HG03175 (cell line): ENCODE data around the gene OGFOD2.

Experiments
- ATAC-seq: cut with Tn5 transposase; IDR thresholded peaks from one replicate; pipeline ENCODE4 v1.9.1; 2021; ENCODE audit warnings: mild to moderate bottlenecking, moderate library complexity; ENCODE audit not compliant: unreplicated experiment

OGFOD2 gene

GRCh38 chr12:122988036-122988435, 13.0 kb downstream of the OGFOD2 start:
- no peak for ATAC-seq

- ATAC-seq: no peak
These were observed 13.7 kb downstream of the OGFOD2 start for GRCh38 chr12:122988612-122989212.

DNA sequence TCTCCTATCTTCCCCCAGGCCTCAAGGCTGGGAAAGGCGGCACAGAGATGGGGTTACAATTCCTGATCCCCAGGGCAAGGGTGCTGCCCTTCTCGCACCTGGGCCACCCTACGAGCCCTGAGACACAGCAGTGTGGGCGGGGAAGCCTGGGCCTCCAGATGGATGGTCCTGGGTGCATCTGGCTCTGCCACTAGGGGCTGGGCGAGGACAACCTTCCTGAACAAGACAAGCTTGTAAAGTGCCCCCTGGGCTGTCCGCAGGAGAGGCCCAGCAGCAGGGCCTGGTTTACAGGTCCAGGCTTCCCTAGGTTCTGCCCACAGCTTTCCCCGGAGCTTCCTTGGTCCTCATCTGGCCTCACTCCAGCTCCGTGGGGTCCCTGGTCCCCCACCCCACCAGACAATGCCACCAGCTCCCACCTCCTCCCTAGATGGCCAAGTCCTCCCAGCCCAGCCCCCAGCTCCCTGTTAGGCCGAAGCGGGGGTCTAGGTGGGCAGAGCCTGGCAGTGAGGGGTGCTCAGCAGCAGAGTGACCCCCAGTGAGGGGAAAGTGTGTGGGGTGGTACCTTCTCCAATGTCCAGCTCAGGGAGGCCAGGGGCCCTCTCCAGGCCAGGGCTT, 14.3 kb downstream of the OGFOD2 start:
- ATAC-seq: no peak

- ATAC-seq: no peak
These were observed 14.9 kb downstream of the OGFOD2 start for GRCh38 chr12:122989874-122990419.

DNA sequence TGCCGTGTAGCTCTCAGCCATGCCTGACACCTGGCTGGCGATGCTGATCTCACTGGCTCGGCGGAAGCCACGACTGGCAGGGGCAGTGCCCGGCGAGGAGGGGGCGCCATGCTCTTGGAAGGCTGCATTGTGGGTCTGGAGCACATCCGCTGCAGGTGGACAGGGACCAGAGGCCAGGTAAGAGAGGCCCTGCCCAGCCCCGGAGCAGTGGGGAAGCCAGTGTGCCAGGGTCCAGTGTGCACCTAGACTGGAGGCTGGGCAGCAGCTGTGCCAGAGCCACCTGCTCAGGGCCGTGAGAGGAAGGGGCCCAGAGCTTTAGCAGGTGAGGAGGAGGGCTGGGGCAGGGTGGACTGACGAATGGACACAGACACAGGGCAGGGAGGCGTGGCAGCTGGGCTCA, 15.5 kb downstream of the OGFOD2 start:
- ATAC-seq: no peak

- ATAC-seq: no peak
These were observed 16.0 kb downstream of the OGFOD2 start for GRCh38 chr12:122990961-122991622.

DNA sequence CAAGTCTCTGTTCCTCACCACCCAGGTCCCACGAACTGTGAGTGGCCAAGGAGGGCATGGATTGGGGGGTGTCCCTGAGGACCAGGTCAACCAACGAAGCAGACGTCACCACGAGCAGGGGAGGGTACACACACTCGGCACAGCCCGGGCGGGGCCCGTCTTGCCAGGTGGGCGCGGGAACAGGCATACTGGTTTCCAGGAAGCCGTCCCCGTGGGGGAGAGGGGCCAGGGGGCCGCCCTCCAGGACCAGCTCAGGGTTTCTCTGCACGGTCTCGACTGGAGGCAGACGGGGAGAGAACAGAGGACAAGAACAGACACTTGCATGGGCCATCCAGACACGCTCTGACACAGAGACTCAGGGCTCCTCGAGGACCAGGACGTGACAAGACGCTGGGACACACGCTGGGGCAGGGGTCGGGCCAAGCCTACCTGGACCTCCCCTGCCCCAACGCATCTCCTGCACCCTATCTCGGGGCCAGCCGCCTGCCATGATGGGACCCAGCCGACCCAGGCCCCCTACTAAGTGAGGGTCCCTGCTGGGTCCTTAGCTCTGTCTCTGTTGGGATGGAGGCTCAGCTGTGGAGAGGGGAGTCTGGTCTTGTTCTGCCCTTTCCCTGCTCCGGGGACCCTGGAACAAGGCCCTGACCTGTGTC, 16.7 kb downstream of the OGFOD2 start:
- ATAC-seq: no peak

DNA sequence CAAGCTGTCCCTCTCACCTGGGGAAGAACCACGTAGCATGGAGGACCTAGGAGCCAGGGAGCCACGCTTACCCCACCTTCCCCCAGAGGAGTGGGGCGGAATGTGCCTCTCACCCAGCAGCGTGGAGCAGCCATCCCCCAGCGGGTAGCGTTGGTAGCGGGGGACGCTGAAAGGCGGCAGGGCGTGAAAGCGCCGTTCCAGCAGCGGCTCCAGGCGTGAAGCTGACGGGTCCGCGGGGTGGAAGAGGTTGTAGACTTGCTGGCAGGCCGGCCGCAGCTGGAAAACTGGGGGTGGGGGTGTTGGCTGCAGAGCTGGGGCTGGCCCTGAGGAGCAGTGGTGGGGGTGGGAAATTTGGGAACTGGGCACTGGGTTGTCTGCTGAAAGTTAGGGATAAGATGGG, 17.3 kb downstream of the OGFOD2 start:
- no peak for ATAC-seq

GRCh38 chr12:122994140-122994675, 19.2 kb downstream of the OGFOD2 start:
- ATAC-seq: no peak

- no peak for ATAC-seq
These were observed 19.9 kb downstream of the OGFOD2 start for GRCh38 chr12:122994781-122995502.

DNA sequence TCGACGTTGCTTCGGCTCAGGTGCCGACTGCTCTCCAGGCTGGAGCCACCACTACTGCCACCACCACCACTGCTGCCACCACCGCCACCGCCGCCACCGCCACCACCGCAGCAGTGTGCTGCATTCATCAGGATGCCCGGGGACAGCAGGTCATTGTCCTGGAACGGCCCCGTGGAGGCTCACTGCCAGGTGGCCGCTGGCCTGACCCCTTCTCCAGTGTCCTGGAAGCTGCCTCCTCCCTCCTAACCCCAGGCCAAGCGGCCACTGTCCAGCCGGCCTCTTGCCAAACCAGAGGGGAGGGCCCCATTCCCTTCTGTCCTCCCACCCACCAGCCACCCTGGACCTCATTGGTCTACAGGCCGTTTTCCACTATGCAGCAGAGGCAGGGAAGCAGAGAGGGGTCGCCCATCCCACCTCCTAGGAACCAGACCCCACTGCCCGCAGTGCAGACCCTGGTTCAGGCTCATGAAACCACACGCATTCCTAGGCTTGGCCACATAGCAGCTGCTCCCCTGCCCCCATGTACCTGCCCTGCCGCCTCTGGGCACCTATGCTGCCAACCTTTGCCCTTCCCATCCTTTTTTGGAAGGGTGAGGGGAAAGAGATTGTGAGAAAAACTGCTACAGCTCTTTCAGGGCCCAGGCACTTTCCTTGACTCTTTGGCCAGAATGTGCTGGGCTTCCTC, 20.6 kb downstream of the OGFOD2 start:
- ATAC-seq: no peak

DNA sequence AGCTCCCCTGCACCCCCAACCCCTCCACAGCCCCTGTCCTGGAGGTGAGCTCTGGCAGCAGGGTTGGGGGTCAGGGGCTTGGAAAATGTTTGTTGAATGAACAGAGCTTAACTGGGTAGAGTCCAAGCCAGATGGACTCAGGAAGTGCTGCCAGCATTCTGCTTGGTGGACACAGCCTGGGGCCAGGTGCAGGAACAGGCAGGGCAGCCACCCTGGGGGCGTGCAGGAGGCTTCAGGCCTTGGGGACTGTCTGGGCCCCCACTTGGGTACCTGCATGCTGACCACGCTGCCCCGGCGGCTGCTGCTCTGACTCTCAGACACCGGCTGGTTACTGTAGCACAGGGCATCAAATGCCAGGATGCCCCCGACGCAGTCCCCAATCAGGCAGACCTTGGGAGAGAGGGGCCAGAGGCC, 21.2 kb downstream of the OGFOD2 start:
- ATAC-seq: no peak

GRCh38 chr12:122996621-122997342, 21.7 kb downstream of the OGFOD2 start:
- ATAC-seq: no peak

DNA sequence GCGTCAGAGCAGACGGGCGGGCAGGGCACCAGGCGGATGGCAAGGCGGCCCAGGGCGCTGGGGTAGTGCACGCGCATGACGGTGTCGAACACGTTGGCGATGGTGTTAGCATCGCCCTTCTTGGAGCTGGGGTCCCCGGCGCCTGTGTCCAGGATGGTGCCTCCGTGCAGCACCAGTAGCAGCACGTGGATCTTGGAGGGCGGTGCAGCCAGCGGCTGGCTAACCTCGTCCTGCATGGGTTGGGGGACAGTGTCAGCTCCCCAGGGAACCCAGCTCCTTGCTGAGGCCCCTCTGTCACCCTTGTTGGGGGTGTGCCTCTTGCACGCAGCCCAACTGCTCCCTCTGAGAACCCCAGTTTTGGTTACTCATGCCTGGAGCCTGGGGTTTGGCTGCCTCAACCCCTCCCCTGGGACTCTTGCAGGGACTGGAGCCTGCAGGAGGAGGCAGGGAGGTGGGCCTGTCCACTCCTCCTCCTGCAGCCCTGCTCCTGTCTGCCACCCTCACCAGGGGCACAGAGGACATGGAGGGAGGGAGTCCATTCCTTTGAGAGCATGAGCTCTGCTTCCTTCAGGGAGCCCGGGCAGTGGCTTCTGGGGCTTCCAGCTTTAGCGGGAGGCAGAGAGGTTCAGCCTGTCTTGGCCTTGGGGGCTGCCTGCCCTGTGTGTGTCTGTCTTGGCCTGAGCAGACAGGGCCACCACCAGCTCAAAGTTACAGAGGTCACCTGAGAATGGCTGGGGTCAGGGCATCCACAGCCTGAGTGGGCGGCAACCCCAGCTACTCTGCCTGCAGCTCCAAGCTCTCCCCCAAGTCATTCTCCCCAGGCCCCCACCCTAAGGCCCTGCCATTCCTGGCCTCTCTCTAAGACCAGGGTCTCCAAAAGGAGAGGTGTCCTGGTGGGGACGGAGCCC, 22.6 kb downstream of the OGFOD2 start:
- no peak for ATAC-seq

DNA sequence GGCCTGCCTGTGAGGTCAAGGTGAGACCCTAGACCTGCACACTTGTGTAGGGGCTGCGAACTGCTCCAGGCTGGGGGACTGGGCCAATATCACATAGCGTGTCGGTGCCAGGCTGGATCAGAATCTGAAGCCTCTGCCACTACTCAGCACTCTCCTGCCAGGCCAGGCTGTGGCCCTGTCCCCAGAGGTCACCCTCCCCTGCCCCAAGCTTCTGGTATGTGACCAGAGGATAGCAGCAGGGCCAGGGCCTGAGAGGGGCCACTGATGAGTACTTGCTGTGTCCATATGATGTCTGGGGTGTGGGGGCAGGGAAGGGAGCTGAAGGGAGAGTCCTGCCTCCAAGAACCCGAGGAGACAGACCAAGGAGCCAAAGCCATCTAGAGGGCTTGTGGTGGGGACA, 23.3 kb downstream of the OGFOD2 start:
- no peak for ATAC-seq

DNA sequence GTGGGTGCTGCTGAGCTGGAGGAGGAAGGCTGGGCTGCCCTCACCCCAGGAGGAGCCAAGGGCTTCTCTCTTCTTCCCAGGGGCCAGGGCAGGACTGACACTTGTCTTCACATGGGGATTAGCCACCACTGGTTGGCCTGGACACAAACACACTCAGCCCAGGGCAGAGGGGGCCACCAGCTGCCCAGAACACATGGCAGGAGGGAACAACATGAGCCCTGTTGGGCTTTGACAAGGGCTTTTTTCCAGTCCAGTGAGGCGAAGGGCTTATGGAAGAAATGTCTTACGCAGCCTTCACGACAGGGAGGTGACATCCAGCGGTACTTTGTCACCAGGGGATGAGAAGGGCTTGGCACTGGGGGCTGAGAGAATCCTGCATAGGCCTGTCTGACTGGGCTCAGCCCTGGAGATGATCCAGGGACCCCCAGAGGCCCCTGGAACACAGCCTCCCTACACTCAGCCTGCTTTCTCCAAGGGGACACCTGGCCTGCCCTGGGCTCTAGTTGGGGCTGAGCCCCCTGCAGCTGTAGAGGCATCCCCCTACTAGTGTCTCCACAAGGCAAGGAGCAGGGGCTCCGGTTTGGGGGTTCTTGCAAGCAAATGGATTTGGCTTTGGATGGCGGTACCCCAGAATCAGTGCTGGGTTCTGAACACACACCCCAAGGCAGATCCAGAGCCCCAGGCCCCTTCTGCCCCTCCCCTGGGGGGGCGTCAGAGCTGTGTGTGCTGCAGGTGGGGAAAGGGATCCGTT, 24.3 kb downstream of the OGFOD2 start:
- ATAC-seq: no peak

DNA sequence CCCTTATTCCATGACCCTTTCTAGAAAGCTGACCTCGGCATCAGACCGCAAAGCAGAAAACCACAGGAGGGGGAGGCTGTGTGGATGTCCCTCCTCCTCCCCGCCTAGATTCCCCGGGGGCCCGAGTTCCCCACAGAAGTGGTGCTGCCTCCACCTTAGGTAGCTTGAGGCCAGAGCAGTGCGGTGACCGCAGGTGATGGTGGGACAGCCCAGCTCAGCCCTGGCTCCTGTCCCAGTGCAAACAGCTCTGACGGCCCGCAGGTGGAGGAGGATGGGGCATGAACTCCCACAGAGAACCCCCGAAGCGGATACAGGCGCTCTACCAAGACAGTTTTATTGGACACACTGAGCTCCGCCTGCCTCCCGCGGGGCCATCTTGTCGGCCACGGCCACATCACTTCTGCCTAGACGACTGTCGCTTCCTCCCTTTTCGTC, 25.0 kb downstream of the OGFOD2 start:
- ATAC-seq: no peak

DNA sequence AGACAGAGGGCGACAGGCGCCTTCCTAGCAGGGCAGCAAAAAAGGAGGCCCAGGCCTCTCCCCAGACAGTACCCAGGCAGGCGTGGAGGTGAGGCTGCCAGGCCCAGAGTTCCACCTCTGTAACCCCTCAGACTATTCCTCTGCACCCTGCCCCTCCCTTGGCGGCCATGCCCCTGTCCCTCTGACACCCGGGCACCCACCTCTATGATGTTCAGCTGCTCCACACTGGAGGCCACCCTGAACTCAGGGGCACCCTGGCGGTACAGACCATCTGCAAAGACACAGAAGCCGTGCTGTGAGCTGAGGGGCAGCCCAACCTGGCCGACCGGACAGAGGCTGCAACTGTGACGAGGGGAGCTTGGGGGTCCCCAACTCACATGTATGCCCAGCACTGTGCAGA, 25.5 kb downstream of the OGFOD2 start:
- ATAC-seq: no peak
